T follicular helper cell (primary cell): ENCODE measurements around the gene P2RY12.

Experiments
- DNase-seq: peaks from one replicate; pipeline ENCODE4 v3.0.0-alpha.2; 2020; ENCODE audit warnings: low read depth
- total RNA-seq, 2 experiments: gene quantifications; one replicate each; lab custom pipeline; 2026; lab: John Stamatoyannopoulos, UW

P2RY12 gene
- total RNA-seq, result 0 reads per million in 2 experiments

DNA sequence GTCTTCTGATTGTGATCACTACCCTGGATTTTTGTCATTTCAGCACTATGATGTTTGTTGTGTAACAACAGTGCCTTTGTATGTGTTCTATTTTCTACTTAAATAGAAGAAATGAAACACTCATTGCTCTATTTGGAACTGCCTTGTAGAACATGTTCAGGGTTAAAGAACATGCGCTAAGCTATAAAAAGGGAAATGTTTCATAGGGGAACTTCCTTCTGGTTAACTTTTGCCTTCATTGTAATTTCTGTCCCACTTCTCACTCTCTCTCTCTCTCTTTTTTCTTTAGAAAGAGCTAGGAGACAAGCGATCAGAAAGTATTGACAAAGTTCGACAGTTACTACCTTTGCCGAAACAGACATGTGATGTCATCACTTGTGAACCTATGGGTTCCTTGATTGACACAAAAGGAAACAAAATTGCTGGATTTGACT lies at the start of gene P2RY12:
P2RY12 (minus strand) TSS at position 13 of the 434 bp plus-strand sequence. CDS start 45,908 bp downstream, outside the sequence.
- DNase-seq, result no peak

GRCh38 chr3:151432616-151433372 lies 48.2 kb upstream of the P2RY12 start:
- DNase-seq, result no peak

- DNase-seq, result no peak
Observed at GRCh38 chr3:151431940-151432339, 47.4 kb upstream of the P2RY12 start.

DNA sequence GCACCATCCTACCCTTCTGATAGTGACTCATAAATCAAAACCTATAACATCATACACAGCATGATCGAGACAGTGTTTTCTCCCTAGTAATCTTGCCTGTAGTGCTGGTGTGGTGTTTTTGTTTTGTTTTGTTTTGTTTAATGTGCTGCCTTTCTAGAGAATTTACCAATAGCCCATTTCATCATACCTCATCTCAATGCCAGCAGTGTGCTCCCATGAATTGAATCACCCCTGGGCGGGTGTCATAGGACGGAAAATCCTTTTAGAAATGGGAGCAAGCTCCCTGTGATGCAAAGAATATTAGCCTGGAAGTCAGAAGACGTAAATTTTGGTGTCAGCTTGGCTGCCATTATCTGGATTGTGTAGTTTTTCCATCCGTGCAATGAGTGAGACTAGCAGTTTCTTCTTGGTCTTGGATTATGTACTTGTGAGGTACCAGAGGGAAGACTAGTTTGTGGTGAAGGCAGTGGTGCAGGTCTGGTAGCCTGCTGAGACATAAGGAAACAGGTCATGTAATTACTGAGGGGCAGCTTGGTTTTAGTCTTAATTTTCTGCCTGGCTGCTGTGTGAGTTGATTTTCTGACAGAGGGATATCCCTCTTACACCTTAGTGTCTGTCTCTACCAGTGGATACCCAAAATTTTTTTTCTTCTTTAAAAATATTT lies 46.4 kb upstream of the P2RY12 start:
- DNase-seq, result no peak

DNA sequence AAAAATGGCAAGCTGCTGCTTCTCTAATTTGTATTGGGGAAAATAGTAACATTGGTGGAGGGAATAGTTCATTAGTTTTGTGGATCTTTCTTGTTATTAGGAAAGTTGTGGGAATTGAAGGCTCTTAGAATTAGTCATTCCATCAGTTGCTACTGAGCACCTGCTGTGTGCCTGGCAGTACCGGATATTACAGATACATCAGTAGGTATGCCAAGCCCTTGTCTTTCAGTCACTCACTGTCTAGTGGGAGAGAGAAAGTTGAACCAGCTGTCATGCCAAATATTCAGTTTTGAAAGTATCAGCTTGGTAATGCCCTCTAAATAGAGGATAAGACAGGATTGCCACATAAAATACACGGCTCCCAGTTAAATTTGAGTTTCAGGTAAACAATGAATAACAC lies 43.8 kb upstream of the P2RY12 start:
- no peak for DNase-seq

- DNase-seq, result no peak
Observed at GRCh38 chr3:151426341-151426657, 41.7 kb upstream of the P2RY12 start.

DNA sequence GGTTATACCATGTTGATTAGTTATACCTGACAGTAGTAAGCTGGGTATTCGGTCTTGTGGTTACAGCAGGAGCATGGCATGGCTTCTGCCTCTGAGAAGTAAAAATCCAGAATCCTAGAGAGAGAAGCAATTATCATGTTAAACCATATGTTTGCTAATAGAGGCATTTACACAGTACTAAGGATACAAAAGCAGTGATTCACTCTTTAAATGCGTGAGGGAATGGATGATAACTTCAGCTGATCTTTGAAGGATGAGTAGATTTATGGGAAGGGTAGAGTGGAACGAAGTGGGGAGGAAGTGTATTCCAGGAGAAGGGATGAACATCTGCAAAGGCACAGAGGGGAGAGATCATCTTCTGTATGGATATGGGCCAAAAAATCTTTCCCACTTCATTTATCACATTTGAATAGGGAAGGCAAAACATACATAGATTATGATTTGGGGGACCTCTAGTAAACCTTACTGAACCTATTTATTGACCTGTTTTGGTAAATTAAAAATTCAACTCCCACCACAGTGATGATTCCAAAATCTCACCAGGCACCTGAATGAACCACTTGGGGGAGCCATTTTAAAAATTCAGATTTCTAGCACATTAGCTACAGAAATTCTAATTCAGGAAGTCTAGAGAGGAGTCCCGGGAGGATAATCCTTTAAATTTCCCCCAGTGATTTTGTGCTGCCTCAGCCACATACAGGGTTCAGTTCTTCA lies 41.2 kb upstream of the P2RY12 start:
- no peak for DNase-seq

DNA sequence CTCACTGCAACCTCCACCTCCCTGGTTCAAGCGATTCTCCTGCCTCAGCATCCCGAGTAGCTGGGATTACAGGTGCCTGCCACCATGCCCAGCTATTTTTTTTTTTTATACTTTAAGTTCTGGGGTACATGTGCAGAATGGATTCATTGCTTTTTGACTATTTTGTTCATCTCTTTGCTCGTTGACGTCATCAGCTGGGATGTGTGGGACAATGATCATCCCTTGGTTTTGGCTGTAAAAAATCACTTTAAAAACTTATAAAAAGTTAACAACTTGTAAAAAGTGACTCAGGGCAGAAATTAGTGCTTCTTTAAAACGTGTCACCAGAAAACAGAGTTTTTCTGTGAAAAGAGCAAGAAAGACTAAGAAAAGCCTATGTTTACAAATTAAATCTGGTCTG lies 38.5 kb upstream of the P2RY12 start:
- DNase-seq, result no peak

GRCh38 chr3:151421938-151422337 lies 37.4 kb upstream of the P2RY12 start:
- no peak for DNase-seq

- DNase-seq, result no peak
Observed at GRCh38 chr3:151419806-151420205, 35.3 kb upstream of the P2RY12 start.

DNA sequence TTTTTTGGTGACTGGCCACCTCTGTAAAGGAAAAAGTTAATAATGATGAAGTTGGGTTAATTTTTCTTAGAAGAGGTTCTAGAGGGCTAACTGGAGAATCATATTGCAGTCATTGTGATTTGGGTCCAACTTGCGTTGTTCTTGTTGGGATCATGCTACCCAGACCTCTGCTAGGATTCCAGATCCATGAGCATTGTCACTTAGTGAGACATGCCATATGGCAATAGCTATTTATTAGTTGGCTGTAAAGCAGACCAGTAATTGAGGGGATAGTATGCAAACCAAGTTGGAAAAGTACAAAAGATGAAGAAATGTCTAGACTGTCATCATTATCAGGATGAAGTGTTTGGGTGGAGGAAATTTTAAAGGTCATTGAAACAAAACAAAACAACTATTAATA lies 30.7 kb upstream of the P2RY12 start:
- no peak for DNase-seq

DNA sequence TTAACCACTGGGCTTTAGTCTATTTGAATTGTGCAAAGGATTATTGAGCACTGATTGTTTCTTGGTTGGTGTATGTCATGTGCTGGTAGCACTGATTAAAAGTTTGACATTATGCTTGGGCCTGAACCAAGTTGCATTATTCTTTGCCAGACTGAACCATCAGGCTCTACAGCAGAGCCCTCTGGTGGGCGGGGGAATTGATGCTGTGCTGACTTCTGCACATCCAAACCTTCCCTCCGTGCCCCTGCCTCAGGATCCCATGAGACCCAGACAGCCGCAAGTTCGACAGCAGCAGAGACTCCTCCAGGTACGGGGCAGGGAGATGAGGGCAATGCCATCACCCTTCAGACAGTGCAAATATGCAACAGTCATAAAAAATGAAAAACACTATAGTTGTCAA lies 28.4 kb upstream of the P2RY12 start:
- DNase-seq, result no peak

DNA sequence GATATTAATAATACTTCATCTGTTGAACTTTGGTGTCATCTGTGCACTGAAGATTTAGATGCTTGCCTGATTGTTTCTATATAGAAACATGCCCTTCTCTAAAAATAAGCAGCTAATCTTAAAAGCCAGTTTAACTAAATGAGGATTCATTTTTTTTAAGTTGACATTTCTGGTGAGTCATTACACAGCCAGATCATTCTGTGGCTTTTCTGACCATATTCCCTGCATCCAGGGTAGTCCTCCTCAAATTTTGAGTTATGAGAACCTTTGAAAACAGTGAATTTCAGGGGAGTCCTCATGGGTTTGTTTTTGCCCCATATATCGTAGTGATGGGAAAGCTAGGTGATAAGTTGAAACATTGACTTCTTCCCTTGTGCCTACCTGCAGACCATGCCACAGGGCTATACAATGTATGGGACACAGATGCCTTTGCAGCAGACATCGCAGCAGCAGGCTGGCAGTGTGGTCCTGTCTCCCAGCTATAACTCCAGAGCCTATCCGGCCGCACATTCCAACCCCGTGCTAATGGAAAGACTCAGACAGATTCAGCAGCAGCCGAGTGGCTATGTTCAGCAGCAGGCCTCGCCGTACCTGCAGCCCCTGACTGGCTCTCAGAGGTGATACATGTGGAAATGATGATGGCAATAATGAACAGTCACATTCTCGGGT lies 26.5 kb upstream of the P2RY12 start:
- DNase-seq, result no peak

- DNase-seq, result no peak
Observed at GRCh38 chr3:151407928-151408327, 23.4 kb upstream of the P2RY12 start.

GRCh38 chr3:151404316-151404715 lies 19.8 kb upstream of the P2RY12 start:
- DNase-seq, result no peak

GRCh38 chr3:151403246-151403645 lies 18.7 kb upstream of the P2RY12 start:
- DNase-seq, result no peak

GRCh38 chr3:151402349-151402748 lies 17.8 kb upstream of the P2RY12 start:
- no peak for DNase-seq

- DNase-seq, result no peak
Observed at GRCh38 chr3:151400341-151400740, 15.8 kb upstream of the P2RY12 start.

DNA sequence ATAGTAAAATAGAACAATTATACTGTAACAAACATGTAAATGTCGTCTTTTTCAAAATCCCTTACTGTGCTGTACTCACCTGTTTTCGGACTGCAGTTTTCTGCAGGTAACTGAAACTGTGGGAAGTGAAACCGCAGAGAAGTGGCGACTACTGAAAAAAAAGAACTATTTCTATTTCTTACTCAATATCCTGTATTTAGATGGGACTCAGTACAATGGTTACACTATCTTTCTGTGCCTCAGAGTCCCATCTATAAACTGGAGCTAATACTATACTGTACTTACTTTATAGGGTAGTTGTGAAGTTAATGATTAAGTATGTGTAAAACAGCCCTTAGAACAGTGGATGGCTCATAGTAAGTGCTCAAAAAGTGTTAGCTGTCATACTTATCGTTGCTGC lies 14.3 kb upstream of the P2RY12 start:
- no peak for DNase-seq

GRCh38 chr3:151395806-151396205 lies 11.3 kb upstream of the P2RY12 start:
- DNase-seq, result no peak

- DNase-seq, result no peak
Observed at GRCh38 chr3:151394611-151395010, 10.1 kb upstream of the P2RY12 start.

DNA sequence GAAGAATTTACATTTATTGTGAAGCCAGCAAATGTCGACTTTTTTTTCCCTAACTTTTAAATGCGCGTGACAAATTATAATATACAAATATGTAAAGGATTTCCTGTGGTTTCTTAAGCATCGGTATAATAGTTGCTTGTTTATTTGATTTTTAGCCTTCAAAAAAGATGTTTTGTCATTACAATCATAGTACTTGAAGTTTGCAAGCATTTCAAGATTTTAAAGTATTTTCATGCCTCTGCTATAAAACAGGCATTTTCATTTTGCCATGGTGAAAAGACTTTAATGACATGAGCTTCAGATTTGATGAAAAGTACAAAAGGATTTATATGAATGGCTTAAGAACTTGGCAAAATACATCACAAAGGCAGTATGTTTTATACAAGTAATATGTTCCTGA lies 9.4 kb upstream of the P2RY12 start:
- DNase-seq, result no peak
